Neural cell (in vitro differentiated cells): ENCODE data around the gene LAMC2.

Experiments
- CTCF ChIP-seq: fragments of 450-650 bp; IDR thresholded peaks from 2 replicates; pipeline ENCODE4 v1.5.1; 2014; ENCODE audit warnings: antibody characterized with exemption, mild to moderate bottlenecking, moderate library complexity; ENCODE audit not compliant: poor library complexity, severe bottlenecking
- EZH2 ChIP-seq: fragments of 200-600, 300-800 bp; shearing (Covaris generic), sonication (generic); IDR thresholded peaks from 2 replicates; pipeline ENCODE4 v1.6.1; 2014; ENCODE audit warnings: antibody characterized with exemption, low read length, borderline replicate concordance, mild to moderate bottlenecking; ENCODE audit not compliant: insufficient read depth, poor library complexity, severe bottlenecking
- MXI1 ChIP-seq: fragments of 450-650 bp; conservative IDR thresholded peaks from 2 replicates; pipeline ENCODE4 v1.6.1; 2014; ENCODE audit warnings: antibody characterized with exemption, mild to moderate bottlenecking; ENCODE audit not compliant: poor library complexity, severe bottlenecking
- POLR2AphosphoS5 ChIP-seq: IDR thresholded peaks from 2 replicates; pipeline ENCODE4 v1.6.1; 2012
- REST ChIP-seq: IDR thresholded peaks from 2 replicates; pipeline ENCODE4 v1.6.1; 2012; ENCODE audit warnings: borderline replicate concordance
- TAF1 ChIP-seq: IDR thresholded peaks from 2 replicates; pipeline ENCODE4 v1.6.1; 2012; ENCODE audit warnings: low read depth

GRCh38 chr1:183244466-183244865 is 58.4 kb downstream of the LAMC2 start:
- no peak for TF ChIP-seq CTCF
- TF ChIP-seq POLR2AphosphoS5 = no peak
- no peak for TF ChIP-seq TAF1
- no peak for TF ChIP-seq REST
- TF ChIP-seq EZH2 = no peak
- no peak for TF ChIP-seq MXI1
